ENCODE measurements around the gene CYREN.

The CYREN gene

GRCh38 chr7:135159359-135160085 is 11.0 kb downstream of the CYREN start:
- TF ChIP-seq CTCF (conservative IDR thresholded peaks at IDR 0.05), result no peak
- H3K27ac ChIP-seq, result no peak overlapping the region

- no peak overlapping the region for H3K27ac ChIP-seq
- no peak for TF ChIP-seq CTCF (conservative IDR thresholded peaks at IDR 0.05)
Observed at GRCh38 chr7:135158874-135159273, 11.6 kb downstream of the CYREN start.

- no peak overlapping the region for H3K27ac ChIP-seq
- no peak for TF ChIP-seq CTCF (conservative IDR thresholded peaks at IDR 0.05)
Observed at GRCh38 chr7:135158141-135158655, 12.3 kb downstream of the CYREN start.

- TF ChIP-seq CTCF (conservative IDR thresholded peaks at IDR 0.05), result no peak
- H3K27ac ChIP-seq, result no peak overlapping the region
Observed at GRCh38 chr7:135156290-135156689, 14.2 kb downstream of the CYREN start.

GRCh38 chr7:135154734-135155133 is 15.8 kb downstream of the CYREN start:
- TF ChIP-seq CTCF (conservative IDR thresholded peaks at IDR 0.05), result no peak
- no peak overlapping the region for H3K27ac ChIP-seq

GRCh38 chr7:135152442-135152841 is 18.1 kb downstream of the CYREN start:
- no peak overlapping the region for H3K27ac ChIP-seq

GRCh38 chr7:135151533-135151932 is 19.0 kb downstream of the CYREN start:
- H3K27ac ChIP-seq, result no peak overlapping the region
- no peak for TF ChIP-seq CTCF (conservative IDR thresholded peaks at IDR 0.05)

More at GRCh38 chr7:135152442-135152841, 18.1 kb downstream of the CYREN start:
- no peak for TF ChIP-seq CTCF (conservative IDR thresholded peaks at IDR 0.05)
